Measurements from ENCODE around the gene PARVB. TPM values are rescaled to one million over a fixed set of nuclear protein-coding genes. Genes with fewer than 3 reads are reported as not detected.

PARVB gene
- total RNA-seq, 2 experiments from 2014 or later = 39.4 to 41.0 TPM

DNA sequence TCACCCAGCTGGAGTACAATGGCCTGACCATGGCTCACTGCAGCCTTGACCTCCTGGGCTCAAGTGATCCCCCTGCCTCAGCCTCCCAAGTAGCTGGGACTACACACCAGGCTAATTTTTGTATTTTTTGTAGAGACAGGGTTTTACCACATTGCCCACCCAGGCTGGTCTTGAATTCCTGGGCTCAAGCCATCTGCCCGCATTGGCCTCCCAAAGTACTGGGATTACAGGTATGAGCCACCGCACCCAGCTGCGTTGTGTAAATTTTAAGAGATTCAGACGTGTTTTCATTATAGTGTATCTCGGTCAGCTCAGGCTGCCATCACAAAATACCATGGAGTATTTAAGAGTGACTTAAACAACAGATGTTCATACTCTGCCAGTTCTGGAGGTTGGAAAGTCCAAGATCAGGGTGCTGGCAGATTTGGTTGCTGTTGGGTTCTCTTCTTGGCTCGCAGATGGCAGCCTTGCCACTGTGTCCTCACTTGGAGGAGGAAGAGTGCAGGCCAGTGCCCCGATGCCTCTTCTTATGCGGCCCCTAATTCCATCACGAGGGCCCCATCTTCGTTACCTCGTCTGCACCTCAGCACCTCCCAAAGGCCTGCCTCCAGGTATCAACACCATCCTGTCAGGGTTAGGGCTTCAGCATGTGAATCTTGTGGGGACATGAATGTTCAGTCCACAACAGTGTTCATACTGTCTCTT lies 32.6 kb upstream of the PARVB start:
- ChIA-PET CTCF (interaction anchor here (9.7 kb wide), 1 partner anchor 93 kb away, joined by 216 read pairs; no protein-coding TSS in a partner anchor), POLR2A (no interaction called here)
- no peak for ATAC-seq
- Mint-ChIP-seq H3K4me3 (no peak overlapping the region), H3K9me3 (ENCODE audit: insufficient read depth) (no peaks in the 10 kb centered on the region), H3K27me3 (ENCODE audit: low read depth) (no peaks in the 10 kb centered on the region), H3K27ac (no peak overlapping the region), H3K36me3 (ENCODE audit: low read depth) (peaks cover 60% of the 10 kb centered on the region), H3K4me1 (ENCODE audit: low read depth) (peaks cover 24% of the 10 kb centered on the region)
- DNase-seq = no peak

DNA sequence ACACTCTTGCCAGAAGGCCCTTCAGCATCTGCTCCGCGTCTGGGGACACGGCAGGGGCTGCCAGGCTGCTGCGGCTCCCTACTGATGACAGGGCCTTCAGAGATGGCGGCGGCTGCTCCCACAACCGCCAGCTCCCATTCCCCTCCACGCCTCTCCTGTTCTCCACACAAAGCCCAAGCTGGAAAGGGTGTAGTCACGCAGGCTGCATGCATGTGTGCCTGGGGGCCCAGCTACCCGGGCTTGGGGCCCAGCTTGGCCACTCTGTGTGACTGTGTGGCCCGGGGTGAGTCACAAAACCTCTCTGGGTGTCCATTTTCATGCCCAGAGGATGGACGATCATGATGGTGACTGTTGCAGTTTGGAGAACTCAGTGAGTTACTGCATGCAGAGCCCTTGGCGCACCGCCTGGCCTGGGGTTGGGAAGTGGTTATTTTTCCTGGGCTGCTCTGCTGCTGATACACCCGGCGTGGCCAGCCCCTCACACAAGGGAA lies 31.7 kb upstream of the PARVB start:
- no peak for DNase-seq
- no peak overlapping the region for H3K27ac Mint-ChIP-seq
- ChIA-PET POLR2A (interaction anchor here (1.2 kb wide), 1 partner anchor 93 kb away, joined by 9 read pairs; no protein-coding TSS in a partner anchor), CTCF (interaction anchor here (1.2 to 9.7 kb wide), 14 partner anchors 10 to 634 kb away, joined by 3 to 216 read pairs (median 8); no protein-coding TSS in a partner anchor)
- H3K4me3 Mint-ChIP-seq = no peak overlapping the region
- no peaks in the 10 kb centered on the region for H3K9me3 Mint-ChIP-seq (ENCODE audit: insufficient read depth)
- ATAC-seq = no peak
- peaks cover 28% of the 10 kb centered on the region for H3K4me1 Mint-ChIP-seq (ENCODE audit: low read depth)
- no peaks in the 10 kb centered on the region for H3K27me3 Mint-ChIP-seq (ENCODE audit: low read depth)
- H3K36me3 Mint-ChIP-seq (ENCODE audit: low read depth) = peaks cover 65% of the 10 kb centered on the region

DNA sequence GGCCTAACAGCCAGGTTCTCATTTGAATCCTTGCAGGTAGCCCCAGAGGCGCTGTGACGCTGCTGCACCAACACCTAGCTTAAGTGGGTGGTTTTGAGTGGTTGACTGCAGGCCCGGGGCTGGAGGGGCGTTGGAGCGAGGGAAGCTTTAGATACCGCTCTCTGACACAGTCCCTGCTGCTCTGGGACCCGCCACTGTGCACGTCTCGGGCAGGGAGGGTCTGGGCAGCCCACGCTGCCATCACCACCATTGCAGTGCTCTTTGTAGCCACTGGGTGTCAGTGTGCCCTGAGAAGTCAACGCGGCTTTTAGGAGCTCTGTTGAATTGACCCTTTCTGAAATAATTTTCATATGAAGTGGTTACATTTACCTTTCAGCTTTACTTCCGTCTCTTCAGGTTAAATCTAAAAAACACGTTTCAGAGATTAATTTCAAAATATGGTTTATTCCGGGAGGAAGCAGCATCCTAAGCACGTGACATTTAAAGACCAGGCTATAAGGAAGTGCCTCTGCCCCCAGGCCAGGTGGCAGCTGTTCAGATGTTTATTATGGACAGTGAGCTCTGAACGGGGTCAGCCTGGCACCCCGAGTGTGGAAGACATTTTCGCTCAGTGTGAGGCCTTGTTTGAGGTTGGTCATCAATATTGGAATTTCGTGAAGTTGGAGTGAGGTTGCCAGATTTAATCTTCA lies 30.9 kb upstream of the PARVB start:
- H3K27ac Mint-ChIP-seq = peak overlapping the region; percentile 48
- POLR2A ChIA-PET = interaction anchor here (1.2 to 1.7 kb wide), 2 partner anchors 93 to 188 kb away, joined by 6 to 9 read pairs; no protein-coding TSS in a partner anchor
- peaks cover 28% of the 10 kb centered on the region for H3K4me1 Mint-ChIP-seq (ENCODE audit: low read depth)
- H3K9me3 Mint-ChIP-seq (ENCODE audit: insufficient read depth) = no peaks in the 10 kb centered on the region
- no peak overlapping the region for H3K4me3 Mint-ChIP-seq
- H3K27me3 Mint-ChIP-seq (ENCODE audit: low read depth) = no peaks in the 10 kb centered on the region
- CTCF ChIA-PET = interaction anchor here (0.6 to 9.7 kb wide), 48 partner anchors 8 to 693 kb away, joined by 3 to 216 read pairs (median 4); partner anchors contain the start of genes PARVB, PARVG and SAMM50
- H3K36me3 Mint-ChIP-seq (ENCODE audit: low read depth) = peaks cover 65% of the 10 kb centered on the region
- DNase-seq = peak; percentile 70
- peak; percentile 71 for ATAC-seq

DNA sequence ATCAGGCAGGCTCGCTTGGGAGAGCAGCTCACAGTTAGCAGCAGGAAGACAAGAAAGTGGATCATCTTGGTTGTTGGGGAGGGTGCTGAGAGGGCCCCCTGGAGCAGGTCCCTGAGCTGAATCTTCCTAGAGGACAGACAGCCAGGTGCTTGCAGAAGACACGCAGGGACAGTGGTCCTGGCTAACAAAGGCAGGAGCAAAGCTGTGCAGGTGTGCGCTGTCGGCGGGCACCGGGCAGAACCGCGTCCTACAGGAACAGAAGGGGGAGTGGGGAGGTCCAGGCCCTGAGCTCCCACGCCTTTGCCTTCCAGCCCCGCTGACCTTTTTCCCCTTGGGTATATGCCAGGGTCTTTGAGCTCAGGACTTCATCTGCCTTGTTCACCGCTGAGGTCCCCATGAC lies 30.1 kb upstream of the PARVB start:
- peaks cover 67% of the 10 kb centered on the region for H3K36me3 Mint-ChIP-seq (ENCODE audit: low read depth)
- H3K9me3 Mint-ChIP-seq (ENCODE audit: insufficient read depth) = no peaks in the 10 kb centered on the region
- ATAC-seq (no peak), DNase-seq (no peak)
- ChIA-PET POLR2A (interaction anchor here (1.7 kb wide), 1 partner anchor 188 kb away, joined by 6 read pairs; no protein-coding TSS in a partner anchor), CTCF (interaction anchor here (0.7 to 9.7 kb wide), 28 partner anchors 9 to 690 kb away, joined by 3 to 216 read pairs (median 6); partner anchors contain the start of gene PARVB)
- H3K4me1 Mint-ChIP-seq (ENCODE audit: low read depth) = peaks cover 28% of the 10 kb centered on the region
- no peak overlapping the region for H3K27ac Mint-ChIP-seq
- H3K4me3 Mint-ChIP-seq = no peak overlapping the region
- H3K27me3 Mint-ChIP-seq (ENCODE audit: low read depth) = no peaks in the 10 kb centered on the region

DNA sequence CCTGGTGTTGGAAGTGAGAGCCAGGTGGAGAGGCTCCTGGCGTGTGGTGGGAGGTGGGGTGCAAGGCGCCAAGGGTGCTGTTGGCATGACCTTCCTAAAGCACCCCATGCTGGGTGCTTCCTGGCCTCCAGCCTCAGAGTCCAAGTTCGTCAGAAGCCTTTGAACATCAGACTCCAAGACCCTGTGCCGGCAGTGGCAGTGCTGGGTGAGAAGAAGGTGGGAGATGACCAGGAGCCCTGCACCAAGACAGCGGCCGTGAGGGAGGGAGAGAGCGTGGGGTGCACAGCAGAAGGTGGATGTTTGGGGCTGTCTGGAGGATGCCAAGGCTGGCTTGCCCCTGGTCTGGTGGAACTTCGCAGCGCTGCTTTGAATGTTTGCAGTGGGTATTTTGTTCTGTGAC lies 29.7 kb upstream of the PARVB start:
- Mint-ChIP-seq H3K9me3 (ENCODE audit: insufficient read depth) (no peaks in the 10 kb centered on the region), H3K36me3 (ENCODE audit: low read depth) (peaks cover 70% of the 10 kb centered on the region), H3K27ac (peak overlapping the region; percentile 51), H3K4me3 (no peak overlapping the region), H3K27me3 (ENCODE audit: low read depth) (no peaks in the 10 kb centered on the region), H3K4me1 (ENCODE audit: low read depth) (peaks cover 28% of the 10 kb centered on the region)
- ATAC-seq = no peak
- ChIA-PET CTCF (interaction anchor here (1.2 to 9.7 kb wide), 11 partner anchors 10 to 632 kb away, joined by 3 to 216 read pairs (median 9); partner anchors contain the start of gene PARVB), POLR2A (interaction anchor here (1.7 kb wide), 1 partner anchor 187 kb away, joined by 6 read pairs; no protein-coding TSS in a partner anchor)
- no peak for DNase-seq

DNA sequence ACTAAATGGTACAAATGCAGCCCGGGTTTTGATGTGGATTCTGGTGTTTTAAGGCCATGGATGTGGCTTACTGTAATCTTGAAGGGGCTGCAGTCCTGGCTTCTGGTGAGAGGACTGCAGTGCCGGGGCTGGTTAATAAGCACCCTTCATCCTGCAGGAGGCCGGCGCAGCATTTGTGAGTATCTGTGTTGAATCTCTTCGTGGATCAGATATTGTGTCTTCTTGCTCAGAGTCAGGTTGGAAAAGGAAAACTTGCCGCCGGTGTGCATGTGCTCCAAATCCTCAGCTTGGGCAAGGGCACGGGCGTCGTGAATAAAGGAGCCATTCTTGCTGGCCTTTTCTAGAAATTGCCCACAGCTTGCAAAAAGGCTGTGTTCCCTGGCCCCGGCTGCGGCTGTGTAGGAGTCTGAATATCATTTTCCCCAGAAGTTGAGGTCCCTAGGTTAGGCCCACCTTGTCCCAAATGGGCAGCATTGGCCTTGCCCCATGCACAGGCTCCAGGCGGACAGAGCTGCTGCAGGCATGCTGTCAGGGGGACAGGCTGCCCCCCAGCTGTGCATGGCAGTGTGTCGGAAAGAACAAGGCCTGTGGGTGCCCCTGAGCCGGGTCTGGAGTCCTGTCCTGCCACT lies 28.9 kb upstream of the PARVB start:
- no peak for ATAC-seq
- H3K27ac Mint-ChIP-seq = peak overlapping the region; percentile 51
- peaks cover 64% of the 10 kb centered on the region for H3K36me3 Mint-ChIP-seq (ENCODE audit: low read depth)
- H3K4me1 Mint-ChIP-seq (ENCODE audit: low read depth) = peaks cover 28% of the 10 kb centered on the region
- ChIA-PET CTCF (interaction anchor here (0.8 to 9.7 kb wide), 7 partner anchors 9 to 631 kb away, joined by 3 to 216 read pairs (median 25); partner anchors contain the start of gene SAMM50), POLR2A (no interaction called here)
- H3K27me3 Mint-ChIP-seq (ENCODE audit: low read depth) = no peaks in the 10 kb centered on the region
- no peaks in the 10 kb centered on the region for H3K9me3 Mint-ChIP-seq (ENCODE audit: insufficient read depth)
- no peak for DNase-seq
- peak overlapping the region; percentile 83 for H3K4me3 Mint-ChIP-seq

DNA sequence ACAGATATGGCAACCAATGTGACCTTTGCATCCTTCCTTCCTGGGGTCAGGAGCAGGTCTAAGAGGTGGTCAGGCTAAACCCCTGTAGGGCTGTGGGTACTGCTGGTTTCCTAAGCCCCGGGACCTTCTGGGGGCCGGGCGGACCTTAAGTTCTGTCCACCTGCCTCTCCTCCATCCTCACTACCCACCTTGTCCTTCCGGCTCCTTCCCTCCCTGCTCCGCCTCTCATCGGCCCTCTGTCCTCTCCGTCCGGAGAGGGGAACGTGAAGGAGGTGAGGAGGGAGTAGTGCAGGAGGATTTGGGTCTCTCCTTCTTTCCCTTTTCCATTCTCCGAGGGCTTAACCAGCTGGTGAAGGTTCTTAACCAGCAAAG lies 28.3 kb upstream of the PARVB start:
- no peak for DNase-seq
- Mint-ChIP-seq H3K4me3 (peak overlapping the region; percentile 83), H3K36me3 (ENCODE audit: low read depth) (peaks cover 65% of the 10 kb centered on the region), H3K9me3 (ENCODE audit: insufficient read depth) (no peaks in the 10 kb centered on the region), H3K27me3 (ENCODE audit: low read depth) (no peaks in the 10 kb centered on the region), H3K4me1 (ENCODE audit: low read depth) (peaks cover 28% of the 10 kb centered on the region), H3K27ac (peak overlapping the region; percentile 91)
- ChIA-PET CTCF (interaction anchor here (0.8 to 9.7 kb wide), 6 partner anchors 8 to 630 kb away, joined by 3 to 216 read pairs (median 28); partner anchors contain the start of gene SAMM50), POLR2A (no interaction called here)
- no peak for ATAC-seq

DNA sequence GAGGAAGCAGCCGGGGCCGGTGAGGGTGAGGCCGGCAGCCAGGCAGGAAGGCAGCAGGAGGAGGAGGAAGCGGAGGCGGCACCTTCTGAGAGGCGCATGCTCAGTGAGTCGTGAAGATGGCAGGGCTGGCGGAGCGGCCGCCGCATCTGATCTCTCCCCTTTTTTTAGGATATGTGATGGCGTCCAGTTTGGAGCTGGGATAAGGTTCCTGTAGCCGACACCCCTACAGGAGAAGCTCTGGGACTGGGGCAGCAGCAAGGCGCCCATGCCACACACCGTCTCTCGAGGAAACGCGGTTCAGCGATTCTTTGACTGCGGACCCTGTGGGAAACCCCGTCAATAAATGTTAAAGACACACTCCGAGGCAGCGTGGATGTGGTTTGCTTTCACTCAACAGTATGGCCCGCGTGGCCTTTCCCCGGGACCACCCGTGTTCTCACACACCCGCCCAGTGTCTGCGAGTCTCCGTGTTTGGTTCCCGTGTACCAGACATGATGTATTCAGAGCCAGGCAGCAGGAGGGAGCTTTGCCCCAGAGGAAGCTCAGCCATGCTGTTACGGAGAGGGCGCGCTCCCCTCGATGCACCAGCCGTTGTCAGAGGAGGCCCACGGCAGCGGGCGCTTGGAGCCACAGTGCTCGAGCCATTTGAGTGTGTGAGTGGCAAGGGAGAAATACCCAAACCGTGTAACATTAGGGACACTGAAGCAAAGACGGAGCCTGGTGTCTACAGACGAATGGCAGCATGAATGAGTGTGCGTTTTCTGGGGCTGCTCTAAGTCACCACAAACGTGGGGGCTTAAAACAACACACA lies 27.7 kb upstream of the PARVB start:
- Mint-ChIP-seq H3K9me3 (ENCODE audit: insufficient read depth) (no peaks in the 10 kb centered on the region), H3K27me3 (ENCODE audit: low read depth) (no peaks in the 10 kb centered on the region)

DNA sequence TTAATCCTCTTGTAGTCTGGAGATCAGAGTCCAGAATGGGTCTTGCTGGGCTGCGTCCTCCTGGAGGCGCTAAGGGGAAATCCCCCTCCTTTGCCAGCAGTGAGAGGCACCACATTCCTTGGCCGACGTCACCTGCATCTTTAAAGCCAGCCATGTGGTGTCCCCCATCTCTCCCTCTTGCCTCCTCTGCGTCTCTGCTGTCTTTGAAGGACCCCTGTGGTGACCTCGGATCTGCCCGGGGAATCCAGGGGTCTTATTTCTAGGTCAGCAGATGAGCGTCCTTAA lies 27.2 kb upstream of the PARVB start:
- peaks cover 28% of the 10 kb centered on the region for H3K4me1 Mint-ChIP-seq (ENCODE audit: low read depth)
- ChIA-PET CTCF (no interaction called here), POLR2A (no interaction called here)
- no peaks in the 10 kb centered on the region for H3K27me3 Mint-ChIP-seq (ENCODE audit: low read depth)
- H3K27ac Mint-ChIP-seq = peak overlapping the region; percentile 91
- no peaks in the 10 kb centered on the region for H3K9me3 Mint-ChIP-seq (ENCODE audit: insufficient read depth)
- H3K4me3 Mint-ChIP-seq = no peak overlapping the region
- no peak for DNase-seq
- H3K36me3 Mint-ChIP-seq (ENCODE audit: low read depth) = peaks cover 64% of the 10 kb centered on the region
- ATAC-seq = no peak

More for the DNA sequence above, 27.7 kb upstream of the PARVB start:
- ATAC-seq (peak; percentile 90), DNase-seq (peak; percentile 82)
- Mint-ChIP-seq H3K4me3 (peak overlapping the region; percentile 83), H3K36me3 (ENCODE audit: low read depth) (peaks cover 68% of the 10 kb centered on the region), H3K4me1 (ENCODE audit: low read depth) (peaks cover 28% of the 10 kb centered on the region), H3K27ac (peak overlapping the region; percentile 91)
- CTCF ChIA-PET = interaction anchor here (0.8 to 9.7 kb wide), 4 partner anchors 30 to 630 kb away, joined by 3 to 216 read pairs (median 24); partner anchors contain the start of gene SAMM50
- POLR2A ChIA-PET = no interaction called here

DNA sequence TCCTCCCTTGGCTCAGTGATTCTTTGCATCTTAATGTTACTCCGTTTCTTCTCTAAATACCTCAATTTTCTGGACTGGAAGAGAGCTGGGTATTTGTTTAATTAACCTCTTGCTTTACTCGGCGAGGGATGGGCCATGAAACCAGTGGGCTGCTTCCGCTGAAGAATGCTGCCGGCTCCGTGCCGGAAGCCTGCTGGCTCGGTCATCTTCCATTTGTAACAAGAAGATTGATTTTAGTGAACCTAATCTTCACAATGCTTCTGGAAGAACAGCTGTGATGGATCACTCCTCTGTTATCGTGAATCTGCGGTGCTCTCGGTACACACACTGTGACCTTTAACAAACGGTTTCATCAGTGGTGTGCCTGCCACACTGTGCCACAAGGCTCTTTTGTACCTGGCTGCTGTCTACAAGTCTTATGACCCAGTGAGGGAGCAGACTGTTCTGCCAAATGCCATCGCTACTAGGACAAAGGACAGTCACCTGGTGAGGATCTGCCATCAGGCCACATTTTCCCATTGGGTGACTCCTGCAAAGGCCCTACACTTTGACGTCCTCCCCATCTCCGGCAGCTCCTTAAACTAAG lies 25.3 kb upstream of the PARVB start:
- ChIA-PET CTCF (interaction anchor here (1.5 kb wide), 1 partner anchor 87 kb away, joined by 5 read pairs; no protein-coding TSS in a partner anchor), POLR2A (interaction anchor here (0.6 kb wide), 1 partner anchor 141 kb away, joined by 3 read pairs; no protein-coding TSS in a partner anchor)
- Mint-ChIP-seq H3K4me1 (ENCODE audit: low read depth) (peaks cover 22% of the 10 kb centered on the region), H3K9me3 (ENCODE audit: insufficient read depth) (no peaks in the 10 kb centered on the region), H3K27me3 (ENCODE audit: low read depth) (no peaks in the 10 kb centered on the region), H3K4me3 (no peak overlapping the region), H3K27ac (no peak overlapping the region), H3K36me3 (ENCODE audit: low read depth) (peaks cover 48% of the 10 kb centered on the region)
- no peak for DNase-seq
- no peak for ATAC-seq
